Prostate gland (tissue), 2 donors: ENCODE measurements around the gene TBC1D2B. TPM values are rescaled to one million over a fixed set of nuclear protein-coding genes. Genes with fewer than 3 reads are reported as not detected.

Source experiments
- DNase-seq: peaks from one replicate; pipeline ENCODE4 v3.0.0-alpha.2; 2019; ENCODE audit warnings: low spot score
- H3K27ac ChIP-seq, 2 donors: fragments of 200-600 bp; sonication (generic); 2 replicates each; pipeline ENCODE4 v1.5.1; 2017 to 2019
- H3K27me3 ChIP-seq: fragments of 200-600 bp; sonication (generic); replicated peaks from 2 replicates; pipeline ENCODE4 v1.5.1; 2019; ENCODE audit not compliant: insufficient read depth
- H3K36me3 ChIP-seq, 2 donors: fragments of 200-600 bp; sonication (generic); 1 replicate in 1 of 2; 2 replicates in 1 of 2; pipeline versions ENCODE4 v1.5.1 to v1.8.1; 2017 to 2019
- H3K4me1 ChIP-seq: fragments of 200-600 bp; sonication (generic); replicated peaks from 2 replicates; pipeline ENCODE4 v1.5.1; 2019
- H3K4me3 ChIP-seq, 2 donors: fragments of 200-600 bp; sonication (generic); 2 replicates each; pipeline ENCODE4 v1.5.1; 2017 to 2019
- H3K9me3 ChIP-seq: fragments of 200-600 bp; sonication (generic); 2 replicates; pipeline ENCODE4 v1.5.1; 2017
- CTCF ChIP-seq, 4 experiments: fragments of 200-600 bp in 2 of 4; fragments of 450-650 bp in 2 of 4; sonication (generic) in 2 of 4; IDR thresholded peaks; 1 replicate in 3 of 4; 2 replicates in 1 of 4; pipeline ENCODE4 v1.5.1; 2016 to 2019; ENCODE audit warnings: antibody characterized with exemption in 4 of 4, mild to moderate bottlenecking in 2 of 4, moderate library complexity in 2 of 4
- POLR2A ChIP-seq: fragments of 450-650 bp; IDR thresholded peaks from one replicate; pipeline ENCODE4 v1.6.1; 2016; ENCODE audit warnings: antibody characterized with exemption, mild to moderate bottlenecking
- POLR2AphosphoS5 ChIP-seq: sonication (generic); formaldehyde crosslinking; IDR thresholded peaks from one replicate; pipeline ENCODE4 v1.6.1; 2017; ENCODE audit warnings: antibody characterized with exemption
- WGBS: methylation state at CpG from one replicate; pipeline ENCODE4 v1.1.5; 2018; 5-methylcytosine and 5-hydroxymethylcytosine counted together
- intact Hi-C: fragments of 100-400 bp; cut with DNase I; formaldehyde crosslinking; loops from one replicate; pipeline ENCODE4 v1.14.2; 2022
- total RNA-seq, 2 donors: library from RNA; depleted of rRNA; stranded (reverse); fragments of >200 nt; gene quantifications; one replicate each; pipeline ENCODE4 v1.1.0, GENCODE V29; 2016

The TBC1D2B gene
- total RNA-seq, 2 donors from 2014 or later = 21.5 to 49.5 TPM

GRCh38 chr15:78102741-78103140 is 25.2 kb upstream of the TBC1D2B start:
- Histone ChIP-seq H3K4me1 (no peaks in the 10 kb centered on the region), H3K4me3 (no peak overlapping the region), H3K9me3 (no peaks in the 10 kb centered on the region), H3K27me3 (no peaks in the 10 kb centered on the region), H3K27ac (no peak overlapping the region), H3K36me3 (no peaks in the 10 kb centered on the region)
- no peak for DNase-seq
- 88% methylated on average over 6 of the region's 6 CpGs for WGBS
- intact Hi-C loops = loop anchor here (5.0 kb wide), 1 partner anchor 95 kb away; no protein-coding TSS in a partner anchor
- no peak for TF ChIP-seq CTCF (IDR thresholded peaks at IDR 0.05)
- TF ChIP-seq POLR2AphosphoS5 = no peak
- no peak for TF ChIP-seq POLR2A

GRCh38 chr15:78102211-78102610 is 24.7 kb upstream of the TBC1D2B start:
- H3K27me3 ChIP-seq = no peaks in the 10 kb centered on the region
- H3K36me3 ChIP-seq = no peaks in the 10 kb centered on the region
- H3K27ac ChIP-seq = no peak overlapping the region
- WGBS = 88% methylated on average over 1 of the region's 1 CpG
- no peaks in the 10 kb centered on the region for H3K9me3 ChIP-seq
- H3K4me1 ChIP-seq = no peaks in the 10 kb centered on the region
- no peak overlapping the region for H3K4me3 ChIP-seq
- DNase-seq = no peak
- no peak for TF ChIP-seq CTCF (IDR thresholded peaks at IDR 0.05)
- intact Hi-C loops = loop anchor here (5.0 kb wide), 1 partner anchor 95 kb away; no protein-coding TSS in a partner anchor

- TF ChIP-seq POLR2AphosphoS5 (no peak), CTCF (IDR thresholded peaks at IDR 0.05) (no peak), POLR2A (no peak)
- WGBS = 96% methylated on average over 4 of the region's 5 CpGs
- DNase-seq = no peak
- Histone ChIP-seq H3K27me3 (no peaks in the 10 kb centered on the region), H3K4me1 (no peaks in the 10 kb centered on the region), H3K4me3 (no peak overlapping the region), H3K9me3 (no peaks in the 10 kb centered on the region), H3K36me3 (no peaks in the 10 kb centered on the region), H3K27ac (no peak overlapping the region)
- intact Hi-C loops = loop anchor here (5.0 kb wide), 1 partner anchor 94 kb away; no protein-coding TSS in a partner anchor
These were observed 24.1 kb upstream of the TBC1D2B start for GRCh38 chr15:78101423-78102105.

GRCh38 chr15:78100886-78101285 is 23.4 kb upstream of the TBC1D2B start:
- Histone ChIP-seq H3K9me3 (no peaks in the 10 kb centered on the region), H3K4me3 (no peak overlapping the region), H3K4me1 (no peaks in the 10 kb centered on the region), H3K27me3 (no peaks in the 10 kb centered on the region), H3K27ac (no peak overlapping the region), H3K36me3 (no peaks in the 10 kb centered on the region)
- DNase-seq = no peak
- WGBS = 64% methylated on average over 2 of the region's 2 CpGs
- intact Hi-C loops = loop anchor here (5.0 kb wide), 1 partner anchor 94 kb away; no protein-coding TSS in a partner anchor
- TF ChIP-seq CTCF (IDR thresholded peaks at IDR 0.05) = no peak
- TF ChIP-seq POLR2AphosphoS5 = no peak
- no peak for TF ChIP-seq POLR2A

GRCh38 chr15:78098131-78098755 is 20.7 kb upstream of the TBC1D2B start:
- no peaks in the 10 kb centered on the region for H3K36me3 ChIP-seq
- H3K4me1 ChIP-seq = no peaks in the 10 kb centered on the region
- H3K4me3 ChIP-seq = no peak overlapping the region
- H3K9me3 ChIP-seq = no peaks in the 10 kb centered on the region
- TF ChIP-seq CTCF (IDR thresholded peaks at IDR 0.05) = no peak
- no peak for TF ChIP-seq POLR2A
- no peak for TF ChIP-seq POLR2AphosphoS5
- intact Hi-C loops = no loop called here
- H3K27ac ChIP-seq = no peak overlapping the region
- no peaks in the 10 kb centered on the region for H3K27me3 ChIP-seq
- DNase-seq = no peak
- WGBS = 92% methylated on average over 11 of the region's 11 CpGs
